D721Med (cell line): Measurements from ENCODE around the gene RAPGEF6.

Experiments
- DNase-seq: peaks from one replicate; pipeline ENCODE4 v3.0.0; 2011; ENCODE audit warnings: low spot score; ENCODE audit not compliant: insufficient read length
- FAIRE-seq: peaks from 2 replicates; lab custom pipeline; 2011; peaks lifted over from hg19 to GRCh38; lab: Jason Lieb, UNC
- TF ChIP-seq, protein P1 (sequence below): IDR thresholded peaks from 2 replicates; pipeline ENCODE4 v1.5.1; 2012; ENCODE audit warnings: mild to moderate bottlenecking, control low read depth; ENCODE audit not compliant: insufficient read depth; ENCODE audit errors: missing control alignments

Gene RAPGEF6

GRCh38 chr5:131433109-131433508 is 201.9 kb downstream of the RAPGEF6 start:
- no peak for FAIRE-seq

DNA sequence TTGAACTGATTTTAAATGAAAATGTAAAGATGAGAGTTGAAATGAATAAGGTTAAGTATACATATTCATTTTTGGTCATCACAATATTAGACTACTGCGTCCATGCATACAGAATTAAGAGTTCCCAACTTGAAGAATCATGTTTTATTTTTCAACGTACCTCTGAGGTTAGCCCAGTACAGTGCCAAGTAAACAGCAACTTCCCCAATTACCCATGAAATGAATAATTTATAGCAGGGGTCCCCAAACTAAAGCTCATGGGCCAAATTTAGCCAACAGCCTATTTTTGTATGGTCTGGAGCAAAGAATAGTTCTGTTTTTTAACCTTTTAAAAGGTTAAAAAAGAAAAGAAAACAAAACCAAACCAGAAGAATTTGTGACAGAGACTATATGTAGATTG is 203.2 kb downstream of the RAPGEF6 start:
- FAIRE-seq (no peak), DNase-seq (no peak)
- TF ChIP-seq, protein P1, sequence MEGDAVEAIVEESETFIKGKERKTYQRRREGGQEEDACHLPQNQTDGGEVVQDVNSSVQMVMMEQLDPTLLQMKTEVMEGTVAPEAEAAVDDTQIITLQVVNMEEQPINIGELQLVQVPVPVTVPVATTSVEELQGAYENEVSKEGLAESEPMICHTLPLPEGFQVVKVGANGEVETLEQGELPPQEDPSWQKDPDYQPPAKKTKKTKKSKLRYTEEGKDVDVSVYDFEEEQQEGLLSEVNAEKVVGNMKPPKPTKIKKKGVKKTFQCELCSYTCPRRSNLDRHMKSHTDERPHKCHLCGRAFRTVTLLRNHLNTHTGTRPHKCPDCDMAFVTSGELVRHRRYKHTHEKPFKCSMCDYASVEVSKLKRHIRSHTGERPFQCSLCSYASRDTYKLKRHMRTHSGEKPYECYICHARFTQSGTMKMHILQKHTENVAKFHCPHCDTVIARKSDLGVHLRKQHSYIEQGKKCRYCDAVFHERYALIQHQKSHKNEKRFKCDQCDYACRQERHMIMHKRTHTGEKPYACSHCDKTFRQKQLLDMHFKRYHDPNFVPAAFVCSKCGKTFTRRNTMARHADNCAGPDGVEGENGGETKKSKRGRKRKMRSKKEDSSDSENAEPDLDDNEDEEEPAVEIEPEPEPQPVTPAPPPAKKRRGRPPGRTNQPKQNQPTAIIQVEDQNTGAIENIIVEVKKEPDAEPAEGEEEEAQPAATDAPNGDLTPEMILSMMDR, result no peak

More at GRCh38 chr5:131433109-131433508, 201.9 kb downstream of the RAPGEF6 start:
- DNase-seq, result no peak
- TF ChIP-seq, protein P1, result no peak

- FAIRE-seq (no peak), DNase-seq (no peak)
- TF ChIP-seq, protein P1, result no peak
Observed at GRCh38 chr5:131430794-131431193, 204.2 kb downstream of the RAPGEF6 start.

DNA sequence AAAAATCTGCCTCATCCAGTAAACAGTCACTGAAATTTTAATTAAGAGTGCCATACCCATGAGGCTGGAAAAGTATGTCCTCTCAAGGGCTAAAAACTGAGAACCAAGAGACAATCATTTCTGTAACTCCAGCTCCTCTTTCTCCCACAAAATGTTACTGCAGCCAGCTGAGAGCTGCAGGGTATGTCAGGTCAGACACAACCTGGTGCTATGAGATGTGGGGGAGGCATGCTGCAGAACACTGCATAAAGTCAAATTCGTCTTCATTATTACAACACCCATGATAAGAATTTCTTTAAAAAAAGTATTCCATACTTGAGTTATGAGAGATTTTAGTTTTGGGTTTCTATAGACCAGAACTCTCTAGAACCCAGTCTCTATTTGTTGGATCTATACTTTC is 209.0 kb downstream of the RAPGEF6 start:
- TF ChIP-seq, protein P1, result no peak
- no peak for FAIRE-seq

GRCh38 chr5:131423056-131423455 is 212.0 kb downstream of the RAPGEF6 start:
- DNase-seq, result no peak
- TF ChIP-seq, protein P1, result peak; percentile 66
- peak; percentile 16 for FAIRE-seq

More for the DNA sequence above, 209.0 kb downstream of the RAPGEF6 start:
- no peak for DNase-seq

DNA sequence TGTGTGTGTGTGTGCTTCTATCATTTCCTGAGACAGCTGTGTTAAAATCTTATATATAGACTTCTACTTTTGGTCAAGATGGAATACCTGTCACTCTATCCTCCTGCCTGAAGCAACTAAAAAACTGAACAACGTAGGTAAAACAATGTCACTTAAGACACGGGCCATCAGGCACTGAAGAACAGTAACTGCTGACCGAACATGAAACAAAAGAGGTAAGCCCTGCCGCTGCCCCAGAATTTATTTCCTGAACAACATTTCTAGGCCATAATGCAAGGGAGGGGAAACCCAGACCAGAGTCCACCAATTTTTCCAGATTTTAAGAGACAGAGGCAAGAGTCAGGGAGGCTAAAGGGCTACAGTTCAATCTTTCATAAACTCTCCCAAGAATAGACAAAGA is 215.2 kb downstream of the RAPGEF6 start:
- TF ChIP-seq, protein P1, result no peak
- DNase-seq, result no peak
- no peak for FAIRE-seq

- FAIRE-seq, result no peak
- DNase-seq, result no peak
- TF ChIP-seq, protein P1, result no peak
Observed at GRCh38 chr5:131418846-131419245, 216.2 kb downstream of the RAPGEF6 start.
